ENCODE measurements around the gene USHBP1.
A peak's percentile ranks its signal among the peaks of the same experiment; 100 is the strongest.

USHBP1 gene

GRCh38 chr19:17240062-17240752 is 24.3 kb downstream of the USHBP1 start:
- Histone ChIP-seq H3K27me3 (ENCODE audit: insufficient read depth, poor library complexity, severe bottlenecking) (no peaks in the 10 kb centered on the region), H3K27ac (ENCODE audit: poor library complexity, severe bottlenecking) (no peak overlapping the region), H3K9me3 (ENCODE audit: severe bottlenecking) (no peaks in the 10 kb centered on the region), H3K4me3 (ENCODE audit: severe bottlenecking) (no peak overlapping the region), H3K4me1 (ENCODE audit: insufficient read depth, poor library complexity, severe bottlenecking) (peaks cover 7% of the 10 kb centered on the region), H3K36me3 (ENCODE audit: low read depth) (peaks cover 39% of the 10 kb centered on the region)
- no peak for DNase-seq (ENCODE audit: low spot score)
- TF ChIP-seq CTCF (IDR thresholded peaks at IDR 0.05; ENCODE audit: poor library complexity, severe bottlenecking) = no peak
- ATAC-seq (ENCODE audit: low read depth) = no peak

- H3K9me3 ChIP-seq (ENCODE audit: severe bottlenecking) = no peaks in the 10 kb centered on the region
- no peak for TF ChIP-seq CTCF (IDR thresholded peaks at IDR 0.05; ENCODE audit: poor library complexity, severe bottlenecking)
- peaks cover 11% of the 10 kb centered on the region for H3K4me1 ChIP-seq (ENCODE audit: insufficient read depth, poor library complexity, severe bottlenecking)
- H3K36me3 ChIP-seq (ENCODE audit: low read depth) = peaks cover 58% of the 10 kb centered on the region
- ATAC-seq (ENCODE audit: low read depth) = no peak
- DNase-seq (ENCODE audit: low spot score) = no peak
- H3K4me3 ChIP-seq (ENCODE audit: severe bottlenecking) = no peak overlapping the region
- H3K27ac ChIP-seq (ENCODE audit: poor library complexity, severe bottlenecking) = peak overlapping the region; percentile 84
- H3K27me3 ChIP-seq (ENCODE audit: insufficient read depth, poor library complexity, severe bottlenecking) = no peaks in the 10 kb centered on the region
These were observed 26.5 kb downstream of the USHBP1 start for GRCh38 chr19:17237747-17238706.

- DNase-seq (ENCODE audit: low spot score) (no peak), ATAC-seq (ENCODE audit: low read depth) (no peak)
- no peak for TF ChIP-seq CTCF (IDR thresholded peaks at IDR 0.05; ENCODE audit: poor library complexity, severe bottlenecking)
- Histone ChIP-seq H3K36me3 (ENCODE audit: low read depth) (peaks cover 68% of the 10 kb centered on the region), H3K9me3 (ENCODE audit: severe bottlenecking) (no peaks in the 10 kb centered on the region), H3K4me3 (ENCODE audit: severe bottlenecking) (no peak overlapping the region), H3K27ac (ENCODE audit: poor library complexity, severe bottlenecking) (peak overlapping the region; percentile 84), H3K27me3 (ENCODE audit: insufficient read depth, poor library complexity, severe bottlenecking) (no peaks in the 10 kb centered on the region), H3K4me1 (ENCODE audit: insufficient read depth, poor library complexity, severe bottlenecking) (peaks cover 11% of the 10 kb centered on the region)
These were observed 27.6 kb downstream of the USHBP1 start for GRCh38 chr19:17236811-17237543.

GRCh38 chr19:17235971-17236777 is 28.4 kb downstream of the USHBP1 start:
- TF ChIP-seq CTCF (IDR thresholded peaks at IDR 0.05; ENCODE audit: poor library complexity, severe bottlenecking) = no peak
- Histone ChIP-seq H3K4me1 (ENCODE audit: insufficient read depth, poor library complexity, severe bottlenecking) (peaks cover 8% of the 10 kb centered on the region), H3K9me3 (ENCODE audit: severe bottlenecking) (no peaks in the 10 kb centered on the region), H3K27me3 (ENCODE audit: insufficient read depth, poor library complexity, severe bottlenecking) (no peaks in the 10 kb centered on the region), H3K27ac (ENCODE audit: poor library complexity, severe bottlenecking) (peak overlapping the region; percentile 84), H3K36me3 (ENCODE audit: low read depth) (peaks cover 69% of the 10 kb centered on the region), H3K4me3 (ENCODE audit: severe bottlenecking) (peak overlapping the region; percentile 60)
- DNase-seq (ENCODE audit: low spot score) = no peak
- peak; percentile 28 for ATAC-seq (ENCODE audit: low read depth)

Data from RWPE2 (cell line).